T-helper 2 cell treated with Interferon-gamma antibody and Interleukin-4, amounts not matched to agents 5 μg/mL and 100 μg/mL, for 36 hours (primary cell): ENCODE results near the gene ANKRD31.
"Not testable (repeated sequence)": the region's sequence is repeated elsewhere in the genome, so short reads cannot be mapped to it uniquely, and the experiment has no call there.

Experiments
- DNase-seq: peaks from one replicate; pipeline ENCODE4 v3.0.0; 2021; ENCODE audit warnings: low spot score
- H3K27ac Mint-ChIP-seq: one replicate; pipeline ENCODE4 v1.8.0; 2021; ENCODE audit warnings: mild to moderate bottlenecking, mixed read lengths
- H3K27me3 Mint-ChIP-seq: one replicate; pipeline ENCODE4 v1.8.0; 2021; ENCODE audit warnings: low read depth, mixed read lengths
- H3K36me3 Mint-ChIP-seq: one replicate; pipeline ENCODE4 v1.8.0; 2021; ENCODE audit warnings: low read depth, mixed read lengths
- H3K4me1 Mint-ChIP-seq: one replicate; pipeline ENCODE4 v1.8.0; 2021; ENCODE audit warnings: low read depth, mixed read lengths
- H3K4me3 Mint-ChIP-seq: one replicate; pipeline ENCODE4 v1.8.0; 2022; ENCODE audit warnings: mild to moderate bottlenecking, moderate library complexity, mixed read lengths
- H3K9me3 Mint-ChIP-seq: one replicate; pipeline ENCODE4 v1.8.0; 2021; ENCODE audit warnings: mixed read lengths

ANKRD31 gene

GRCh38 chr5:75089137-75089536 is 147.5 kb downstream of the ANKRD31 start:
- no peak overlapping the region for H3K27ac Mint-ChIP-seq
- no peaks in the 10 kb centered on the region for H3K36me3 Mint-ChIP-seq
- H3K4me3 Mint-ChIP-seq, result no peak overlapping the region
- peak; percentile 20 for DNase-seq
- peaks cover 9% of the 10 kb centered on the region for H3K27me3 Mint-ChIP-seq
- H3K9me3 Mint-ChIP-seq, result no peaks in the 10 kb centered on the region
- H3K4me1 Mint-ChIP-seq, result no peaks in the 10 kb centered on the region

- Mint-ChIP-seq H3K4me3 (no peak overlapping the region), H3K27ac (no peak overlapping the region), H3K36me3 (no peaks in the 10 kb centered on the region), H3K4me1 (no peaks in the 10 kb centered on the region), H3K27me3 (peaks cover 9% of the 10 kb centered on the region), H3K9me3 (no peaks in the 10 kb centered on the region)
- DNase-seq, result no peak
These were observed 148.0 kb downstream of the ANKRD31 start for GRCh38 chr5:75088648-75089047.

- Mint-ChIP-seq H3K4me1 (no peaks in the 10 kb centered on the region), H3K27me3 (no peaks in the 10 kb centered on the region), H3K9me3 (no peaks in the 10 kb centered on the region), H3K4me3 (no peak overlapping the region), H3K27ac (no peak overlapping the region), H3K36me3 (no peaks in the 10 kb centered on the region)
- no peak for DNase-seq
These were observed 155.2 kb downstream of the ANKRD31 start for GRCh38 chr5:75081510-75081909.

- H3K4me3 Mint-ChIP-seq, H3K27me3 Mint-ChIP-seq, H3K27ac Mint-ChIP-seq, H3K4me1 Mint-ChIP-seq, H3K9me3 Mint-ChIP-seq, DNase-seq, H3K36me3 Mint-ChIP-seq: not testable (repeated sequence)
These were observed 157.3 kb downstream of the ANKRD31 start for GRCh38 chr5:75079346-75079745.

- DNase-seq, result no peak
- Mint-ChIP-seq H3K27me3 (no peaks in the 10 kb centered on the region), H3K9me3 (no peaks in the 10 kb centered on the region), H3K36me3 (no peaks in the 10 kb centered on the region), H3K27ac (no peak overlapping the region), H3K4me3 (no peak overlapping the region), H3K4me1 (peaks cover 3% of the 10 kb centered on the region)
These were observed 158.7 kb downstream of the ANKRD31 start for GRCh38 chr5:75078027-75078426.

- H3K4me3 Mint-ChIP-seq, result no peak overlapping the region
- no peaks in the 10 kb centered on the region for H3K27me3 Mint-ChIP-seq
- peaks cover 4% of the 10 kb centered on the region for H3K4me1 Mint-ChIP-seq
- no peaks in the 10 kb centered on the region for H3K36me3 Mint-ChIP-seq
- no peak overlapping the region for H3K27ac Mint-ChIP-seq
- no peaks in the 10 kb centered on the region for H3K9me3 Mint-ChIP-seq
- DNase-seq, result no peak
These were observed 164.6 kb downstream of the ANKRD31 start for GRCh38 chr5:75072061-75072460.

GRCh38 chr5:75071100-75071499 is 165.6 kb downstream of the ANKRD31 start:
- no peak overlapping the region for H3K4me3 Mint-ChIP-seq
- no peak overlapping the region for H3K27ac Mint-ChIP-seq
- DNase-seq, result no peak
- H3K27me3 Mint-ChIP-seq, result peaks cover 3% of the 10 kb centered on the region
- H3K9me3 Mint-ChIP-seq, result no peaks in the 10 kb centered on the region
- no peaks in the 10 kb centered on the region for H3K36me3 Mint-ChIP-seq
- H3K4me1 Mint-ChIP-seq, result peaks cover 4% of the 10 kb centered on the region

- no peak overlapping the region for H3K27ac Mint-ChIP-seq
- H3K36me3 Mint-ChIP-seq, result no peaks in the 10 kb centered on the region
- H3K9me3 Mint-ChIP-seq, result no peaks in the 10 kb centered on the region
- H3K4me3 Mint-ChIP-seq, result no peak overlapping the region
- no peak for DNase-seq
- H3K27me3 Mint-ChIP-seq, result peaks cover 3% of the 10 kb centered on the region
- peaks cover 4% of the 10 kb centered on the region for H3K4me1 Mint-ChIP-seq
These were observed 169.2 kb downstream of the ANKRD31 start for GRCh38 chr5:75067434-75067833.

- peaks cover 3% of the 10 kb centered on the region for H3K27me3 Mint-ChIP-seq
- H3K4me3 Mint-ChIP-seq, result no peak overlapping the region
- no peak overlapping the region for H3K27ac Mint-ChIP-seq
- peaks cover 20% of the 10 kb centered on the region for H3K4me1 Mint-ChIP-seq
- H3K36me3 Mint-ChIP-seq, result no peaks in the 10 kb centered on the region
- DNase-seq, result no peak
- no peaks in the 10 kb centered on the region for H3K9me3 Mint-ChIP-seq
These were observed 173.7 kb downstream of the ANKRD31 start for GRCh38 chr5:75062925-75063531.

GRCh38 chr5:75059912-75060545 is 176.6 kb downstream of the ANKRD31 start:
- Mint-ChIP-seq H3K4me3 (no peak overlapping the region), H3K27me3 (peaks cover 12% of the 10 kb centered on the region), H3K9me3 (no peaks in the 10 kb centered on the region), H3K4me1 (peaks cover 31% of the 10 kb centered on the region), H3K36me3 (no peaks in the 10 kb centered on the region), H3K27ac (peak overlapping the region; percentile 61)
- no peak for DNase-seq

- H3K4me3 Mint-ChIP-seq, result no peak overlapping the region
- no peaks in the 10 kb centered on the region for H3K36me3 Mint-ChIP-seq
- H3K4me1 Mint-ChIP-seq, result peaks cover 32% of the 10 kb centered on the region
- peaks cover 21% of the 10 kb centered on the region for H3K27me3 Mint-ChIP-seq
- H3K9me3 Mint-ChIP-seq, result no peaks in the 10 kb centered on the region
- DNase-seq, result no peak
- H3K27ac Mint-ChIP-seq, result peak overlapping the region; percentile 2
These were observed 177.6 kb downstream of the ANKRD31 start for GRCh38 chr5:75058986-75059535.

- H3K27me3 Mint-ChIP-seq, result peaks cover 27% of the 10 kb centered on the region
- peak overlapping the region; percentile 6 for H3K4me3 Mint-ChIP-seq
- H3K4me1 Mint-ChIP-seq, result peaks cover 33% of the 10 kb centered on the region
- H3K27ac Mint-ChIP-seq, result peak overlapping the region; percentile 60
- H3K9me3 Mint-ChIP-seq, result no peaks in the 10 kb centered on the region
- no peaks in the 10 kb centered on the region for H3K36me3 Mint-ChIP-seq
- DNase-seq, result no peak
These were observed 179.1 kb downstream of the ANKRD31 start for GRCh38 chr5:75057561-75057960.

- DNase-seq, result no peak
- peaks cover 46% of the 10 kb centered on the region for H3K4me1 Mint-ChIP-seq
These were observed 180.9 kb downstream of the ANKRD31 start for GRCh38 chr5:75055727-75056144.

GRCh38 chr5:75054134-75054930 is 182.3 kb downstream of the ANKRD31 start:
- peaks cover 50% of the 10 kb centered on the region for H3K4me1 Mint-ChIP-seq
- peak overlapping the region; percentile 80 for H3K4me3 Mint-ChIP-seq
- no peak for DNase-seq
- no peaks in the 10 kb centered on the region for H3K9me3 Mint-ChIP-seq
- peaks cover 48% of the 10 kb centered on the region for H3K27me3 Mint-ChIP-seq
- no peak overlapping the region for H3K27ac Mint-ChIP-seq
- no peaks in the 10 kb centered on the region for H3K36me3 Mint-ChIP-seq

More at GRCh38 chr5:75055727-75056144, 180.9 kb downstream of the ANKRD31 start:
- Mint-ChIP-seq H3K36me3 (no peaks in the 10 kb centered on the region), H3K9me3 (no peaks in the 10 kb centered on the region), H3K4me3 (no peak overlapping the region), H3K27me3 (peaks cover 43% of the 10 kb centered on the region), H3K27ac (no peak overlapping the region)
